Activated CD8-positive, alpha-beta memory T cell treated with anti-CD3 and anti-CD28 coated beads, Interleukin-2, amount 10 ng/mL, durations not matched to agents 7 days and 5 days (primary cell): ENCODE results near the gene MRPL57. TPM values are rescaled to one million over a fixed set of nuclear protein-coding genes. Genes with fewer than 3 reads are reported as not detected.
"Not testable (repeated sequence)": the region's sequence is repeated elsewhere in the genome, so short reads cannot be mapped to it uniquely, and the experiment has no call there.

ENCODE experiments used
- ATAC-seq: fragments of 150-1000 bp; cut with Tn5 transposase; one replicate; pipeline ENCODE4 v1.10.0; 2021; ENCODE audit warnings: moderate library complexity
- CTCF ChIA-PET: fragments of 350-600 bp; sonication (Branson Sonifier 250); formaldehyde crosslinking; loops from one replicate; lab custom pipeline; 2021; ENCODE audit warnings: antibody characterized with exemption; lab: Charles Lee
- DNase-seq: peaks from one replicate; pipeline ENCODE4 v3.0.0-alpha.2; 2020
- H3K27ac Mint-ChIP-seq: one replicate; pipeline ENCODE4 v1.8.0; 2021; ENCODE audit warnings: mild to moderate bottlenecking, mixed read lengths
- H3K27me3 Mint-ChIP-seq: one replicate; pipeline ENCODE4 v1.8.0; 2021; ENCODE audit warnings: mixed read lengths
- H3K36me3 Mint-ChIP-seq: one replicate; pipeline ENCODE4 v1.8.0; 2021; ENCODE audit warnings: mild to moderate bottlenecking, mixed read lengths
- H3K4me1 Mint-ChIP-seq: one replicate; pipeline ENCODE4 v1.8.0; 2021; ENCODE audit warnings: mixed read lengths
- H3K4me3 Mint-ChIP-seq: one replicate; pipeline ENCODE4 v1.8.0; 2021; ENCODE audit warnings: mild to moderate bottlenecking, moderate library complexity, mixed read lengths
- H3K9me3 Mint-ChIP-seq: one replicate; pipeline ENCODE4 v1.8.0; 2022; ENCODE audit warnings: low read depth, mixed read lengths
- total RNA-seq, 2 experiments: library from RNA; stranded (reverse); gene quantifications; one replicate each; pipeline ENCODE4 v1.2.3, GENCODE V29; 2021

The MRPL57 gene
- total RNA-seq, 2 experiments from 2014 or later, result 22.5 to 23.5 TPM

DNA sequence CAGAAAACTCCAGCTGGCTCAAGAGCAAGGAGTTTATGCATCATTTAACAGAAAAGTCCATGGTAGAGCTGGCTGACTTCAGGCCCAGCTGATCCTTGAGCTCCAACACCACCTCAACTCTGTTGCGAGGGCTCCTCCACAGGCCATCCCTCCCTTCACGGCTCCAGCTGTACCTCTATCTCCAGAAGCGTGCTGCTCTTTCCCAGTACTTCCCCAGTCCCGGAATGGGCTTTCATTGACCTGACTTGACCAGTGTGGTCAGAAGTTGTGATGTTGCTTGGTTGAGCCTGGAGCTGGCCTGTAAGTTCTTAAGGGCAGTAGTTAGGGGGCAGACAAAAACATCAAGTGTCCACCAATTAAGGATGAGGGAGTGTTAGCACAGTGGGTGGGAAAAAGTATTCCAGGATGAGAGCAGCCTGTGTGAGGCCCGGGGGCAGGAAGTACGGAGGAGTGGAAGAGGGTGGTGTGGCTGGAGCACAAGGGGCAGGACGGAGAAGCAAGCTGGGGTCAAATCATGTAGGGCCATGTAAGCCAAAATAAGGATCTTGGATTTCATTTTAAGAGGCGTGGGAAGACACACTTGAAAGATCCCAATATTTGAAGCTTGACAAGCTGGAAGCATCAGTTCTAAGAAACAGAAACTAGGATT, 24.1 kb upstream of the MRPL57 start:
- no peak for DNase-seq
- Mint-ChIP-seq H3K27ac (no peak overlapping the region), H3K9me3 (no peaks in the 10 kb centered on the region), H3K36me3 (peaks cover 38% of the 10 kb centered on the region), H3K27me3 (no peaks in the 10 kb centered on the region), H3K4me3 (no peak overlapping the region), H3K4me1 (peaks cover 3% of the 10 kb centered on the region)
- no peak for ATAC-seq
- CTCF ChIA-PET, result no interaction called here

DNA sequence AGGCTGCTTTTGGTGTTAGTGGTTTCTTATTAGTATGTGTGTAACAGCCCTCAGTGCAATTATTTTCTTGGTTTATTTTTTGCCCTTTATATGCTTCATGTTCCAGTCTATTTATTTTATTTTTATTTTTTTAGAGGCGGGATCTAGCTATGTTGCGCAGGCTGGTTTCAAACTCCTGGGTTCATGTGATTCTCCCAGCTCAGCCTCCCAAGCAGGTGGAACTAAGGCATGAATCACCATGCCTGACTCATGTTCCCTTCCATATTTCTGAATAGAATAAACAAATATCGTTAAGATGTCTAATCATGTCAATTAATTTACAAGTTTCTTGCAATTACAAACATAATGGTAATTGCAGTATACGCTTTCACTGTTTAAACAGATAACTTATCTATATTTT, 11.8 kb upstream of the MRPL57 start:
- H3K36me3 Mint-ChIP-seq, result peaks cover 28% of the 10 kb centered on the region
- H3K27ac Mint-ChIP-seq, result no peak overlapping the region
- CTCF ChIA-PET, result no interaction called here
- no peaks in the 10 kb centered on the region for H3K4me1 Mint-ChIP-seq
- no peaks in the 10 kb centered on the region for H3K27me3 Mint-ChIP-seq
- no peak for DNase-seq
- no peak overlapping the region for H3K4me3 Mint-ChIP-seq
- ATAC-seq, result no peak
- H3K9me3 Mint-ChIP-seq, result no peaks in the 10 kb centered on the region

- H3K27ac Mint-ChIP-seq, result not testable (repeated sequence)
Observed at GRCh38 chr13:21165606-21166005, 10.9 kb upstream of the MRPL57 start.

GRCh38 chr13:21171420-21171819, 5.0 kb upstream of the MRPL57 start:
- Mint-ChIP-seq H3K4me1 (peaks cover 20% of the 10 kb centered on the region), H3K9me3 (no peaks in the 10 kb centered on the region), H3K4me3 (no peak overlapping the region), H3K36me3 (peaks cover 31% of the 10 kb centered on the region), H3K27me3 (no peaks in the 10 kb centered on the region), H3K27ac (no peak overlapping the region)
- ATAC-seq (no peak), DNase-seq (no peak)
- CTCF ChIA-PET, result no interaction called here

More at GRCh38 chr13:21165606-21166005, 10.9 kb upstream of the MRPL57 start:
- H3K4me3 Mint-ChIP-seq, H3K27me3 Mint-ChIP-seq, H3K9me3 Mint-ChIP-seq, ATAC-seq, H3K4me1 Mint-ChIP-seq, DNase-seq: not testable (repeated sequence)
- CTCF ChIA-PET, result interaction anchor here (1.2 kb wide), 1 partner anchor 314 kb away, joined by 3 read pairs; no protein-coding TSS in a partner anchor
- peaks cover 24% of the 10 kb centered on the region for H3K36me3 Mint-ChIP-seq

DNA sequence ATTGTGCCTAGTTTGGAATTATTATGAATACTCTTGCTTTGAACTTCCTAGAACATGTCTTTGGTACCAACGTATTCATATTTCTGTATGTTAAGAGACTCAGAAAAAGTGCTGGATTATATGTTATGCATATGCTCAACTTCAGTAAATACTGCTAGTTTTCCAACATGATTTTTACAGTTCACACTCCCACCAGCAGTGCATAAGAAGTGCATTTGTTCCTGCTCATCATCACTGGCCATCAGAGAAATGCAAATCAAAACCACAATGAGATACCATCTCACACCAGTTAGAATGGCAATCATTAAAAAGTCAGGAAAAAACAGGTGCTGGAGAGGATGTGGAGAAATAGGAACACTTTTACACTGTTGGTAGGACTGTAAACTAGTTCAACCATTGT, 2.7 kb upstream of the MRPL57 start:
- ATAC-seq, H3K9me3 Mint-ChIP-seq, H3K4me3 Mint-ChIP-seq, CTCF ChIA-PET, DNase-seq, H3K27me3 Mint-ChIP-seq, H3K27ac Mint-ChIP-seq: not testable (repeated sequence)
- Mint-ChIP-seq H3K4me1 (peaks cover 34% of the 10 kb centered on the region), H3K36me3 (peaks cover 25% of the 10 kb centered on the region)

DNA sequence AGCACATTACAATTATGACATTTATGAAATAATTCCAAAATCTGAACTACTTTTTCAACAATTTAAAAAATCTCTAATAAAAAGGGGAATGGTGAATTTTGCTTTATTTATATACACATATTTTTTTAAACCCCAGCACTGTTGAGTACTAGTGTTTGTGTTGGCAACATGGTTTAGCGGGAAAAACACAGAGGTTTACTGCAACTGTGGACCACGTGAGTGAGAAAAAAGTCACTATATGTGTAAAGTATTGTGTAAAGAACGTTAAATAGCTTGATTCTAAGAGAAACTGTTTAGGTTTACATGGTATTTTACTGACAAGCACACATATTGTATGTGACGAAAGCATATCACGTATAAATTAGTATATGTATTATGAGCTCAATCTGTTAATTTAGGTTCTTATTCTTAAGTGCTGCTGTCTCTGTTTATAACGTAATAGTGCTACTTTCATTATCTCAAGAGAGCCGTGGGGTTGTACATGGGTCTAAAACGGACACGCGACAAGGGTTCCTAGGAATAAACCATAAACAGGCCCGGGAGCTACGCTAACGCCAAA, 723 bp upstream of the MRPL57 start:
- Mint-ChIP-seq H3K9me3 (no peaks in the 10 kb centered on the region), H3K4me1 (peaks cover 37% of the 10 kb centered on the region), H3K27me3 (no peaks in the 10 kb centered on the region), H3K36me3 (peaks cover 19% of the 10 kb centered on the region), H3K4me3 (peak overlapping the region; percentile 99), H3K27ac (peak overlapping the region; percentile 97)
- DNase-seq, result no peak
- no peak for ATAC-seq
- CTCF ChIA-PET, result interaction anchor here (0.8 to 2.6 kb wide), 13 partner anchors 8 to 301 kb away, joined by 3 to 18 read pairs (median 4); partner anchors contain the start of genes XPO4 and ZDHHC20

DNA sequence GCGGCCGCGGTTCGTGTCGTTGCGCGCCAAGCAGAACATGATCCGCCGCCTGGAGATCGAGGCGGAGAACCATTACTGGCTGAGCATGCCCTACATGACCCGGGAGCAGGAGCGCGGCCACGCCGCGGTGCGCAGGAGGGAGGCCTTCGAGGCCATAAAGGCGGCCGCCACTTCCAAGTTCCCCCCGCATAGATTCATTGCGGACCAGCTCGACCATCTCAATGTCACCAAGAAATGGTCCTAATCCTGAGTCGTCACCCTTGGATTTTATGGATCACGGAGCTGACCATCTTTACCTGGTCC, 475 bp downstream of the MRPL57 start:
- H3K9me3 Mint-ChIP-seq, result no peaks in the 10 kb centered on the region
- H3K4me1 Mint-ChIP-seq, result peaks cover 37% of the 10 kb centered on the region
- no peaks in the 10 kb centered on the region for H3K27me3 Mint-ChIP-seq
- peaks cover 12% of the 10 kb centered on the region for H3K36me3 Mint-ChIP-seq
- ATAC-seq, result peak; percentile 37
- CTCF ChIA-PET, result interaction anchor here (0.7 to 2.6 kb wide), 13 partner anchors 9 to 300 kb away, joined by 3 to 18 read pairs (median 4); partner anchors contain the start of gene ZDHHC20
- H3K4me3 Mint-ChIP-seq, result peak overlapping the region; percentile 99
- no peak for DNase-seq
- H3K27ac Mint-ChIP-seq, result peak overlapping the region; percentile 97

DNA sequence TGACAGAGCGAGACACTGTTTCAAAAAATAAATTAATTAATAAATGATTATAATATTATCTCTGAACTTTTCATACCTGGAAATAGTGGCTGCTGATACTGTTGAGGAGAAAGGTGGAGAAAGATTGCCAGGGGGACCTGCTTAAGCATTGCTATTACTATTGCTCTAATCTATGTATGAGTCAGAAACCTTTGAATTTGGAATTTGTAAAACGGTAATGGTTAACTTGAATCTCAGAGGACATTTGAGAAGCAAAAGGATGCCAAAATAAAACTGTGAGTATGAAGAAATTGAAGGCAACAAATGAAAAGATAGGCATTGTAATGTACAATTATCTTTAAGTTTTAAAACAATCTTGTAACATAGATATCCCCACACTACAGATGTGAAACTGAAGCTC, 5.2 kb downstream of the MRPL57 start:
- Mint-ChIP-seq H3K4me1 (peaks cover 17% of the 10 kb centered on the region), H3K27me3 (no peaks in the 10 kb centered on the region), H3K27ac (no peak overlapping the region), H3K9me3 (no peaks in the 10 kb centered on the region), H3K4me3 (no peak overlapping the region), H3K36me3 (peaks cover 4% of the 10 kb centered on the region)
- no peak for DNase-seq
- CTCF ChIA-PET, result interaction anchor here (0.7 kb wide), 1 partner anchor 49 kb away, joined by 3 read pairs; no protein-coding TSS in a partner anchor
- no peak for ATAC-seq

DNA sequence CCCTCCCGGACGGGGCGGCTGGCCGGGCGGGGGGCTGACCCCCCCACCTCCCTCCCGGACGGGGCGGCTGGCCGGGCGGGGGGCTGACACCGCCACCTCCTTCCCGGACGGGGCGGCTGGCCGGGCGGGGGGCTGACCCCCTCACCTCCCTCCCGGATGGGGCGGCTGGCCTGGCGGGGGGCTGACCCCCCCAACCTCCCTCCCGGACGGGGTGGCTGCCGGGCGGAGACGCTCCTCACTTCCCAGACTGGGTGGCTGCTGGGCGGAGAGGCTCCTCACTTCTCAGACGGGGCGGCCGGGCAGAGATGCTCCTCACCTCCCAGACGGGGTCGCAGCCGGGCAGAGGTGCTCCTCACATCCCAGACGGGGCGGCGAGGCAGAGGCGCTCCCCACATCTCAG, 10.0 kb downstream of the MRPL57 start:
- ATAC-seq, H3K27ac Mint-ChIP-seq, H3K36me3 Mint-ChIP-seq, H3K9me3 Mint-ChIP-seq, H3K4me3 Mint-ChIP-seq, H3K4me1 Mint-ChIP-seq, H3K27me3 Mint-ChIP-seq, CTCF ChIA-PET, DNase-seq: not testable (repeated sequence)

DNA sequence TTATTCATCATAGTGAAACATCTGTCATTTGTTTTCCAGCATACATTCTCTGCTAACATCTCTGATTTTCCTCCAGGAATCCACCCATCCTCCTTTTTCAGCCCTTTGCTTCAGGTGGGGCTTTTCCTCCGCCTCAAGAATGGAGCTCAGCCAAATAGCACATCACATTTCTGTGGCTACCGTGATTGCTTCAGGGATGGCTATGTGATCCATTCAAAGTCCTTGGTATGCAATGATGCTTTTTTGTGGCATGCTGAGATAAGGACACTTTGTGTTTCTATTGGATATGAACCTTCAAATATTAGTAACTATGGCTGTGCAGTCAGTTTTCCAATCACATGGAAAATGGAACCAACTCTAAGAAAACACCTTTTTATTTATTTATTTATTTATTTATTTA, 18.3 kb downstream of the MRPL57 start:
- H3K4me1 Mint-ChIP-seq, H3K27ac Mint-ChIP-seq, H3K9me3 Mint-ChIP-seq, H3K4me3 Mint-ChIP-seq, H3K36me3 Mint-ChIP-seq, ATAC-seq, DNase-seq, CTCF ChIA-PET: not testable (repeated sequence)
- H3K27me3 Mint-ChIP-seq, result peaks cover 20% of the 10 kb centered on the region

- CTCF ChIA-PET, H3K27ac Mint-ChIP-seq, DNase-seq, H3K9me3 Mint-ChIP-seq, H3K4me3 Mint-ChIP-seq, H3K36me3 Mint-ChIP-seq, H3K4me1 Mint-ChIP-seq, ATAC-seq: not testable (repeated sequence)
- H3K27me3 Mint-ChIP-seq, result peaks cover 20% of the 10 kb centered on the region
Observed at GRCh38 chr13:21197606-21198225, 21.3 kb downstream of the MRPL57 start.

GRCh38 chr13:21198391-21198790, 21.9 kb downstream of the MRPL57 start:
- H3K27ac Mint-ChIP-seq, H3K4me3 Mint-ChIP-seq, DNase-seq, H3K36me3 Mint-ChIP-seq, ATAC-seq, H3K4me1 Mint-ChIP-seq, CTCF ChIA-PET, H3K9me3 Mint-ChIP-seq: not testable (repeated sequence)
- peaks cover 20% of the 10 kb centered on the region for H3K27me3 Mint-ChIP-seq

GRCh38 chr13:21201456-21202190, 25.2 kb downstream of the MRPL57 start:
- DNase-seq, ATAC-seq, H3K36me3 Mint-ChIP-seq, H3K9me3 Mint-ChIP-seq, CTCF ChIA-PET, H3K4me3 Mint-ChIP-seq, H3K4me1 Mint-ChIP-seq, H3K27ac Mint-ChIP-seq: not testable (repeated sequence)
- peaks cover 17% of the 10 kb centered on the region for H3K27me3 Mint-ChIP-seq
